ENCODE data around the gene CCDC43.
"Not testable (repeated sequence)": the region's sequence is repeated elsewhere in the genome, so short reads cannot be mapped to it uniquely, and the experiment has no call there.

The CCDC43 gene

GRCh38 chr17:44666006-44666405 lies 23.6 kb downstream of the CCDC43 start:
- DNase-seq = no peak

- no peak for DNase-seq
These were observed 24.7 kb downstream of the CCDC43 start for GRCh38 chr17:44664867-44665266.

DNA sequence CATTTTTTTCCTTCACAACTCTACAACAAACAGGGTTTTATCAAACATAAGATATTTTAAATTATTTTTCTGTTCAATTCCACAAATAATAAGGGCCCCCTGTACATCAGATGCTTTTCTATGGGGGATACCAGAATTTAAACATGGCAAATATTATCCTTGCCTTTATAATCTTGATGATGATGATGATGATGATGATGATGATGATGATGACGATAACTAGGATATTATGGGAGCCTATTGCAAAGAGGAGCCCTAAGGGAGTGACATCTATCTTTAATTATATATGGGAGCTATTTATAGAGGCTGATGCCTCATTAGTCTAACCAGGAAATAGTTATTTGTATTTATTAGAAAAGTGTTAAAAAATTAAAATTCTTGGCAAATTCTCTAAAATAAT lies 26.5 kb downstream of the CCDC43 start:
- no peak for DNase-seq

DNA sequence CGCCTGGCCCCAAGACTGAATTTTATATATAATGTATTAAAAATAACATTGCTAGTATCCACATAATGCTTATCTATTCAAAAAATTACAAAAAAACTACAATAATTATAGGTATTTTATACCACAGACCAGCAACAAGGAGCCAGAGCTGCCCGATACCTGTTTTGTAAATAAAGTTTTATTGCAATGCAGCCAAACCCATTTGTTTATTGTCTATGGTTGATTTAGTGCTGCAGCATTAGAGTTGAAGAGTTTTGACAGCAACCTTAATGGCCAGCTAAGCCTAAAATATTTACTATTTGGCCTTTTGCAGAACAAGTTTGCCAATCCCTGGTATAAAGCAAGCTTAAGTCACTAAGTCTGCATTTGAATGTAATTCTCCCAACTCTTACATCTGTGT lies 27.7 kb downstream of the CCDC43 start:
- DNase-seq = no peak

DNA sequence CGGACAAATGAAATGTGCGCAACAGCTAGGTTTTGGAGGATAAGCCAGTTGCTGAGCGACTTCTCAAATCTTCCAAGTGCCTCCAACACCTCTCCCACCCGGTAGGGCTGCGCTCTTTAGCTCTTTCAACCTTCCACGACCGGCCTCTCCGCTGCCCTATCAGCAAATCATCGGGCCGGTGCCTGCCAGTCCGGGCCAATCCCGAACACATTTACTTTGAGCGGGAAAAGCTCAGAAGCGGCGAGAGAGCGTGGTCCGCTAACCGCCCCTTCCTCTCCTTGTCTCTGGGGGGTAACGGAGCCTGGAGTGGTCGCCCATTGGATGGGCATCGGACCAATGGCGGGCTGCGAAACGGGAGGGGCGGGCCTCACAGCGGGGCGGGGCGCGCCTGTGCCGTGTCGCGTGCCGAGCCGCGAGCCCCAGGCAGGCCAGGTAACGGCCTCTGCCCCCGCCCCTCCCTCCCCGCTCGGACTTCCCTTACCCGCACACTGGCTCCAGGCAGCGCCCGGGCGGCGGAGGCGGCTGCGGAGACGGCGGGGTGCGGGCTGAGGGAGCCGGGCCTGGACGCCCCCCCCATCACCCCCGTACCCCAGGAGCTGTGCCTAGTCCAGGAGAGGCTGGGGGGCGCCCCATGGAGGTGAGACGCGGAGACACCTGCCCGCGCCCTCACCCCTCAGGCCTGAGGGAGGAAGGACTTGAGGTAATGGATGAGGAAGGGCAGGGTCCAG lies 33.4 kb downstream of the CCDC43 start, which contains the start of gene MEIOC:
Gene MEIOC (plus strand): TSS at position 486 of the 728 bp plus-strand sequence. CDS start 146 bp downstream, at position 632.
- no peak for DNase-seq

DNA sequence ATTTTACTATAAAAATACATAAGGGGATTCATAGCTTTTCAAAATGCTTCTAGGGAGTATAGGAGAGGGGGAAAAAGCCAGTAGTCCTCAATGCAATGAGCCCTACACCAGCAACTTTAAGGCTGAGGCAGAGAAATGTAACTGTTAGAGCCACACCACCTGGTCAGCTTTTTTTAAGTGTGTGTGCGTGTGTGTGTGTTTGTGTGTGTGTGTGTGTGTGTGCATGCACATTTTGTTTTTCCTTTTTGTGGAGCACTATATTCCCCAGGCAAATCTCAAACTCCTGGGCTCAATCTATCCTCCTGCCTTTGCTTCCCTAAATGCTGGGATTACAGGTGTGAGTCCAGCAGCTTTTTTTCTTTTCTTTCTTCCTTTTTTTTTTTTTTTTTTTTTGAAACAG lies 35.6 kb downstream of the CCDC43 start:
- DNase-seq = no peak

GRCh38 chr17:44653384-44653783 lies 36.2 kb downstream of the CCDC43 start:
- DNase-seq = no peak

DNA sequence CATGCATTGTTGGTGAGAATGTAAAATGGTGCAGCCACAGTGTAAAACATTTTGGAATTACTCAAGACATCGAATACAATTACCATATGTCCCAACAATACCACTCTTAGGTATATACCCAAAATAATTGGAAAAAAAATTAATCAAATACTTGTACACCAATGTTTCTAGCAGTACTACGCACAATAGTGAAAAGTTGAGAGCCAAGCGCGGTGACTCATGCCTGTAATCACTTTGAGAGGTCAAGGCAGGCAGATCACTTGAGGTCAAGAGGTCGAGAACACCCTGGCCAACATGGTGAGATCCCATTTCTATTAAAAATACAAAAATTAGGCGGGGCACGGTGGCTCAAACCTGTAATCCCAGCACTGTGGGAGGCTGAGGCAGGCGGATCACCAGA lies 36.8 kb downstream of the CCDC43 start:
- no peak for DNase-seq

- DNase-seq = no peak
These were observed 38.3 kb downstream of the CCDC43 start for GRCh38 chr17:44651228-44651627.

DNA sequence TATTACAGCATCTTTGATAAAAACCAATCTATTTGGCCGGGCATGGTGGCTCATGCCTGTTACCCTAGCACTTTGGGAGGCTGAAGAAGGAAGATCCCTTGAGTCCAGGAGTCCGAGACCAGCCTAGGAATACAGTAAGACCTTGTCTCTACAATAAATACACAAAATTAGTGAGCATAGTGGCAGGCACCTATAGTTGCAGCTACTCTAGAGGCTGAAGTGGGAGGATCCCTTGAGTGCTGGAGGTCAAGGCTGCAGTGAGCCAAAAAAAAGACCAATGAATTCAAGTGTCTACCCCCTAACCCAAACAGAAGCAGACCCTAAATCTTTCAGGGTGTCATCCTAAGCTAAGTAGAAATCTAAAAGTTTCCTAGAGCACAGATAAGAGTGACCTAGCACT lies 40.6 kb downstream of the CCDC43 start:
- no peak for DNase-seq

- DNase-seq = no peak
These were observed 41.8 kb downstream of the CCDC43 start for GRCh38 chr17:44647736-44648135.

DNA sequence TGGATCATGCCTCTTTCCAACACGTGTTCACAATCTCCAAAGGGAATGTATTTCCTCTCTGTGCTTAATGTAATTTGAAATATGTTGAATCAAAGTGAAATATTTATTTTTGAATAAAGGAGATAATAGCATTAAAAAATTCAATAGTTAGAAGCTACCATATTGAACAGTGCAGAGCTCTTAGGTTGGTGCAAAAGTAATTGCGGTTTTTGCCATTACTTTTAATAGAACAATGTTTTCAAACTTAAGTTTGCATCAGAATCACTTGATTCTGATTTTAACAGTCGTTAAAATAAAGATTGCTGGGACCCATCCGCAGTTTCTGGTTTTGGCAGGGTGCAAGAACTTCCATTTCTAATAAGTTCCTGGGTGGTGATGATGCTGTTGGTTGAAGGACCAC lies 43.3 kb downstream of the CCDC43 start:
- no peak for DNase-seq

GRCh38 chr17:44645341-44645740 lies 44.2 kb downstream of the CCDC43 start:
- DNase-seq = no peak

GRCh38 chr17:44642834-44643233 lies 46.7 kb downstream of the CCDC43 start:
- DNase-seq = no peak

GRCh38 chr17:44637066-44637465 lies 52.5 kb downstream of the CCDC43 start:
- DNase-seq = no peak

DNA sequence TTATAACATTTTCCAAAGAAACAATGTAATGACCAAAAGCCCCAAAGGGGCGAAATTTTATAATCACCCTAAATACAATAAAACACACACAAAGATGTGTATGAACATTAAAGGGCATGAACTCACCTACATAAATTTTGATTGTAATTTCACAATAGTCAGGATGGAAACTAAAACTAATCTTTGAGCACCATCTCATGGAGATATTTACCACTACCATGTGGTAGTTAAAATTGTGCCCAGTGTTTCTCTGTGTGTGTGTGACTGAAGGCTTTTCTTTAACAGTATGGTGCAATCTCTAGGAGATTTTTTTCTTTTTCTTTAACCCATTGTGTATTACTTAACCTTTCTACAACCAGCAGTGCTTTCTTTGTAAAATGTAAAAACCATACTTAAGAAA lies 53.0 kb downstream of the CCDC43 start:
- no peak for DNase-seq

- DNase-seq = not testable (repeated sequence)
These were observed 55.2 kb downstream of the CCDC43 start for GRCh38 chr17:44634401-44634800.

DNA sequence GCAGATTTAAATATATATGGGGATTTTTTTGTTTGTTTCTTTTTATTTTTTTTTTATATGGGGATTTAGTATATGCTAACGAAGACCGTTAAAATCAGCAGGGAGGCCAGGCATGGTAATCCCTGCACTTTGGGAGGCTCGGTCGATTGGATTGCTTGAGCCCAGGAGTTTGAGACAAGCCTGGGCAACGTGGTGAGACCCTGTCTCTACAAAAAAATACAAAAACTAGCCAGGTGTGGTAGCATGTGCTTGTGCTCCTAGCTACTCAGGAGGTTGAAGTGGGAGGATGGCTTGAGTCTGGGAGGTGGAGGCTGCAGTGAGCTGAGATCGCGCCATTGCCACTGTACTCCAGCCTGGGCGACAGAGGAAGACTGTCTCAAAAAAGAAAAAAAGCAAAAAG lies 55.6 kb downstream of the CCDC43 start:
- DNase-seq = no peak

- DNase-seq = no peak
These were observed 58.9 kb downstream of the CCDC43 start for GRCh38 chr17:44630703-44631102.

GRCh38 chr17:44629314-44629713 lies 60.3 kb downstream of the CCDC43 start:
- no peak for DNase-seq

GRCh38 chr17:44628243-44629188 lies 61.1 kb downstream of the CCDC43 start:
- DNase-seq = no peak

- no peak for DNase-seq
These were observed 61.9 kb downstream of the CCDC43 start for GRCh38 chr17:44627513-44628242.

All from NCI-H187 (cell line).